GM23338 (cell line): Measurements from ENCODE around the gene ORC3. TPM values are rescaled to one million over a fixed set of nuclear protein-coding genes. Genes with fewer than 3 reads are reported as not detected.
A peak's percentile ranks its signal among the peaks of the same experiment; 100 is the strongest.

Experiments
- ATAC-seq: fragments of 200-7000 bp; cut with Tn5 transposase; 3 replicates; pipeline ENCODE4 v1.9.1; 2020
- DNase-seq: peaks from one replicate; pipeline ENCODE4 v3.0.0-alpha.2; 2015; ENCODE audit warnings: low spot score
- H2AFZ ChIP-seq: fragments of 200-600 bp; sonication (generic); 2 replicates; pipeline ENCODE4 v1.8.0; 2016; ENCODE audit warnings: antibody characterized with exemption, mild to moderate bottlenecking, moderate library complexity
- H3F3A ChIP-seq: fragments of 200-600 bp; sonication (generic); replicated peaks from 2 replicates; pipeline ENCODE4 v1.8.0; 2017; ENCODE audit warnings: antibody characterized with exemption, mixed run types, low read depth
- H3K27ac ChIP-seq: fragments of 200-600 bp; sonication (generic); 2 replicates; pipeline ENCODE4 v1.6.1; 2016; ENCODE audit warnings: low read depth
- H3K27me3 ChIP-seq: fragments of 200-600 bp; sonication (generic); 2 replicates; pipeline ENCODE4 v1.8.0; 2016; ENCODE audit warnings: mild to moderate bottlenecking, mixed run types, moderate library complexity; ENCODE audit not compliant: insufficient read depth
- H3K36me3 ChIP-seq: fragments of 200-600 bp; sonication (generic); 2 replicates; pipeline ENCODE4 v1.8.0; 2016; ENCODE audit warnings: mild to moderate bottlenecking; ENCODE audit not compliant: insufficient read depth
- H3K4me1 ChIP-seq: fragments of 200-600 bp; sonication (generic); 2 replicates; pipeline ENCODE4 v1.8.0; 2016; ENCODE audit warnings: mild to moderate bottlenecking, moderate library complexity; ENCODE audit not compliant: insufficient read depth
- H3K4me2 ChIP-seq: fragments of 200-600 bp; sonication (generic); 2 replicates; pipeline ENCODE4 v1.7.1; 2017; ENCODE audit warnings: mixed run types
- H3K4me3 ChIP-seq: fragments of 200-600 bp; sonication (generic); 2 replicates; pipeline ENCODE4 v1.6.1; 2016; ENCODE audit warnings: mixed run types
- H3K79me2 ChIP-seq: fragments of 200-600 bp; sonication (generic); replicated peaks from 2 replicates; pipeline ENCODE4 v1.8.0; 2017; ENCODE audit warnings: mild to moderate bottlenecking; ENCODE audit not compliant: insufficient read depth
- H3K9me2 ChIP-seq: fragments of 200-600 bp; sonication (generic); 2 replicates; pipeline ENCODE4 v1.8.0; 2017; ENCODE audit not compliant: insufficient read depth
- H4K20me1 ChIP-seq: fragments of 200-600 bp; sonication (generic); replicated peaks from 2 replicates; pipeline ENCODE4 v1.8.0; 2017; ENCODE audit warnings: mild to moderate bottlenecking; ENCODE audit not compliant: insufficient read depth
- H3K27ac Mint-ChIP-seq: 2 replicates; pipeline ENCODE4 v1.8.0; 2020; ENCODE audit warnings: inconsistent platforms, mild to moderate bottlenecking, moderate library complexity, mixed read lengths
- H3K27me3 Mint-ChIP-seq: 3 replicates; pipeline ENCODE4 v1.8.0; 2022; ENCODE audit warnings: low read depth, mild to moderate bottlenecking, moderate library complexity, mixed read lengths, inconsistent platforms; ENCODE audit not compliant: insufficient read depth, poor library complexity
- H3K36me3 Mint-ChIP-seq: 3 replicates; pipeline ENCODE4 v1.8.0; 2021; ENCODE audit warnings: low read depth, mild to moderate bottlenecking, inconsistent platforms, moderate library complexity, mixed read lengths
- H3K4me1 Mint-ChIP-seq: 3 replicates; pipeline ENCODE4 v1.8.0; 2020; ENCODE audit warnings: mild to moderate bottlenecking, inconsistent platforms, mixed read lengths
- H3K4me3 Mint-ChIP-seq: 3 replicates; pipeline ENCODE4 v1.8.0; 2021; ENCODE audit warnings: moderate library complexity, mild to moderate bottlenecking, inconsistent platforms, mixed read lengths
- H3K9me3 Mint-ChIP-seq: 3 replicates; pipeline ENCODE4 v1.8.0; 2020; ENCODE audit warnings: moderate library complexity, mild to moderate bottlenecking, inconsistent platforms, mixed read lengths
- CREB1 ChIP-seq: fragments of 250-450 bp; sonication (Bioruptor Pico); IDR thresholded peaks from 2 replicates; pipeline ENCODE4 v1.5.0; 2020; ENCODE audit warnings: low read depth, mild to moderate bottlenecking, moderate library complexity
- CTCF ChIP-seq, 2 experiments: fragments of 200-600 bp in 1 of 2; sonication (generic) in 1 of 2; conservative IDR thresholded peaks; 2 replicates each; pipeline versions ENCODE4 v1.5.1 to v1.6.1; 2016 to 2017; ENCODE audit warnings: antibody characterized with exemption in 2 of 2, low read depth in 2 of 2, mild to moderate bottlenecking in 2 of 2, moderate library complexity in 1 of 2
- ETS1 ChIP-seq: IDR thresholded peaks from 2 replicates; pipeline ENCODE4 v1.6.1; 2016; ENCODE audit warnings: antibody characterized with exemption
- EZH2 ChIP-seq: fragments of 200-600 bp; sonication (generic); IDR thresholded peaks from one replicate; pipeline ENCODE4 v1.8.0; 2017; ENCODE audit warnings: antibody characterized with exemption, mild to moderate bottlenecking, low read depth; ENCODE audit not compliant: unreplicated experiment
- EZH2phosphoT487 ChIP-seq: fragments of 200-600 bp; sonication (generic); IDR thresholded peaks from one replicate; pipeline ENCODE4 v1.8.1; 2018; ENCODE audit warnings: antibody characterized with exemption; ENCODE audit not compliant: unreplicated experiment
- JUNB ChIP-seq: IDR thresholded peaks from one replicate; pipeline ENCODE4 v1.6.1; 2016; ENCODE audit warnings: antibody characterized with exemption; ENCODE audit not compliant: unreplicated experiment
- NANOG ChIP-seq: IDR thresholded peaks from 2 replicates; pipeline ENCODE4 v1.6.1; 2016; ENCODE audit warnings: antibody characterized with exemption, borderline replicate concordance
- POLR2AphosphoS5 ChIP-seq: IDR thresholded peaks from 2 replicates; pipeline ENCODE4 v1.6.1; 2016; ENCODE audit warnings: antibody characterized with exemption, low read depth
- REST ChIP-seq: IDR thresholded peaks from one replicate; pipeline ENCODE4 v1.6.1; 2018; ENCODE audit warnings: antibody characterized with exemption; ENCODE audit not compliant: unreplicated experiment
- STAT1 ChIP-seq: IDR thresholded peaks from one replicate; pipeline ENCODE4 v1.6.1; 2016; ENCODE audit warnings: antibody characterized with exemption; ENCODE audit not compliant: unreplicated experiment
- ZNF114 ChIP-seq: fragments of 250-450 bp; sonication (Bioruptor Pico); IDR thresholded peaks from 2 replicates; pipeline ENCODE4 v1.5.0; 2020; ENCODE audit warnings: mild to moderate bottlenecking, moderate library complexity
- ZNF331 ChIP-seq: fragments of 250-450 bp; sonication (Bioruptor Pico); IDR thresholded peaks from 2 replicates; pipeline ENCODE4 v1.5.0; 2020; ENCODE audit warnings: low read depth, mild to moderate bottlenecking, moderate library complexity
- ZNF462 ChIP-seq: fragments of 250-450 bp; sonication (Bioruptor Pico); IDR thresholded peaks from 2 replicates; pipeline ENCODE4 v1.5.0; 2020; ENCODE audit warnings: mild to moderate bottlenecking, moderate library complexity
- polyA plus RNA-seq: library from polyadenylated mRNA; unstranded; fragments of >200 nt; fragmentation: Nextera tagmentation; extraction: Ambion mirVana; gene quantifications from 2 replicates; pipeline ENCODE4 v1.2.1, GENCODE V29; 2016
- total RNA-seq: library from RNA; depleted of rRNA; stranded (reverse); fragments of >200 nt; shearing (Covaris generic); gene quantifications from 2 replicates; pipeline ENCODE4 v1.2.3, GENCODE V29; 2014

ORC3 gene
- total and polyA plus RNA-seq, 2 experiments from 2014 or later = 53.1 to 78.4 TPM

- peaks cover 9% of the 10 kb centered on the region for H3K27me3 Mint-ChIP-seq
- H3K27ac ChIP-seq = 0 out of 2 replicates have a peak overlapping the region, but pooled peaks have one; percentile 11
- peaks cover 23% of the 10 kb centered on the region; the same call in 2 of the 3 replicates for H3K4me1 Mint-ChIP-seq
- DNase-seq = no peak
- H4K20me1 ChIP-seq = peaks cover 42% of the 10 kb centered on the region
- no peaks in the 10 kb centered on the region for H3K27me3 ChIP-seq
- H3K36me3 Mint-ChIP-seq = peaks cover 18% of the 10 kb centered on the region
- no peaks in the 10 kb centered on the region; the same call in 1 of the 2 replicates for H3F3A ChIP-seq
- TF ChIP-seq POLR2AphosphoS5 (no peak), CREB1 (CRISPR knock-in tag) (no peak), NANOG (no peak), ZNF114 (no peak), ZNF331 (CRISPR knock-in tag) (no peak), REST (no peak), EZH2 (no peak), ZNF462 (CRISPR knock-in tag) (no peak), JUNB (no peak), STAT1 (no peak), CTCF (conservative IDR thresholded peaks at IDR 0.05; ENCODE audit: low read depth in 2 of 2) (no peak), ETS1 (no peak), EZH2phosphoT487 (no peak)
- H2AFZ ChIP-seq = no peak overlapping the region
- H3K4me3 ChIP-seq = peak overlapping the region; percentile 85
- H3K36me3 ChIP-seq = no peaks in the 10 kb centered on the region
- peak overlapping the region; percentile 99 for H3K4me3 Mint-ChIP-seq
- H3K27ac Mint-ChIP-seq = no peak overlapping the region
- peaks cover 32% of the 10 kb centered on the region for H3K4me1 ChIP-seq
- peaks cover 6% of the 10 kb centered on the region for H3K9me3 Mint-ChIP-seq
- no peak for ATAC-seq
- peaks cover 74% of the 10 kb centered on the region for H3K79me2 ChIP-seq
- peak overlapping the region; percentile 89 for H3K4me2 ChIP-seq
- no peaks in the 10 kb centered on the region for H3K9me2 ChIP-seq
These were observed 109.6 kb downstream of the ORC3 start for GRCh38 chr6:87699576-87699975.
